Naive thymus-derived CD4-positive, alpha-beta T cell (primary cell): ENCODE results near the gene CCDC40. TPM values are rescaled to one million over a fixed set of nuclear protein-coding genes. Genes with fewer than 3 reads are reported as not detected.

Experiments used
- ATAC-seq: fragments of 150-1000 bp; cut with Tn5 transposase; 2 replicates; pipeline ENCODE4 v1.10.0; 2021; ENCODE audit warnings: mild to moderate bottlenecking, moderate library complexity
- CTCF ChIA-PET: fragments of 350-600 bp; sonication (Branson Sonifier 250); formaldehyde crosslinking; loops from one replicate; lab custom pipeline; 2021; ENCODE audit warnings: antibody characterized with exemption; lab: Charles Lee
- POLR2A ChIA-PET: fragments of 350-600 bp; sonication (Branson Sonifier 250); formaldehyde crosslinking; loops from one replicate; lab custom pipeline; 2021; ENCODE audit warnings: antibody characterized with exemption, inconsistent platforms; lab: Charles Lee
- DNase-seq, 9 donors: peaks; one replicate each; pipeline versions ENCODE4 v3.0.0 to v3.0.0-alpha.2; 2020 to 2022; ENCODE audit warnings: mixed read lengths in 1 of 9
- H3K27ac ChIP-seq: one replicate; pipeline ENCODE4 v1.7.0; 2013; ENCODE audit warnings: mild to moderate bottlenecking, low read depth, low read length, moderate library complexity
- H3K27me3 ChIP-seq, 2 donors: one replicate each; pipeline ENCODE4 v1.7.0; 2013; ENCODE audit warnings: low read length in 2 of 2, mild to moderate bottlenecking in 2 of 2, moderate library complexity in 2 of 2; ENCODE audit not compliant: control insufficient read depth in 2 of 2, insufficient read depth in 2 of 2
- H3K36me3 ChIP-seq, 3 experiments: 1 replicate in 2 of 3; 2 replicates in 1 of 3; pipeline ENCODE4 v1.7.0; 2013; ENCODE audit warnings: low read length in 3 of 3, mild to moderate bottlenecking in 3 of 3, moderate library complexity in 1 of 3; ENCODE audit not compliant: insufficient read depth in 3 of 3, control insufficient read depth in 2 of 3
- H3K4me1 ChIP-seq, 2 donors: one replicate each; pipeline ENCODE4 v1.7.0; 2013; ENCODE audit warnings: low read length in 2 of 2, mild to moderate bottlenecking in 2 of 2, moderate library complexity in 1 of 2; ENCODE audit not compliant: control insufficient read depth in 2 of 2, insufficient read depth in 2 of 2
- H3K4me3 ChIP-seq: 2 replicates; pipeline ENCODE4 v1.7.0; 2013; ENCODE audit warnings: mild to moderate bottlenecking, low read length
- H3K9me3 ChIP-seq, 3 experiments: 1 replicate in 2 of 3; 2 replicates in 1 of 3; pipeline ENCODE4 v1.7.0; 2013; ENCODE audit warnings: low read length in 3 of 3; ENCODE audit not compliant: control insufficient read depth in 2 of 3
- H3K27ac Mint-ChIP-seq, 9 donors: one replicate each; pipeline ENCODE4 v1.8.0; 2020 to 2022; ENCODE audit warnings: mixed read lengths in 9 of 9, mild to moderate bottlenecking in 8 of 9, moderate library complexity in 5 of 9, inconsistent platforms in 2 of 9
- H3K27me3 Mint-ChIP-seq, 5 donors: one replicate each; pipeline ENCODE4 v1.8.0; 2021 to 2022; ENCODE audit warnings: mixed read lengths in 5 of 5, mild to moderate bottlenecking in 1 of 5
- H3K36me3 Mint-ChIP-seq, 5 donors: one replicate each; pipeline ENCODE4 v1.8.0; 2020 to 2022; ENCODE audit warnings: mixed read lengths in 5 of 5, mild to moderate bottlenecking in 3 of 5, inconsistent platforms in 1 of 5
- H3K4me1 Mint-ChIP-seq, 7 donors: one replicate each; pipeline ENCODE4 v1.8.0; 2020 to 2022; ENCODE audit warnings: mixed read lengths in 7 of 7, mild to moderate bottlenecking in 3 of 7, inconsistent platforms in 1 of 7
- H3K4me3 Mint-ChIP-seq, 10 donors: one replicate each; pipeline ENCODE4 v1.8.0; 2020 to 2022; ENCODE audit warnings: mild to moderate bottlenecking in 10 of 10, mixed read lengths in 10 of 10, moderate library complexity in 6 of 10, inconsistent platforms in 2 of 10
- H3K9me3 Mint-ChIP-seq, 11 donors: one replicate each; pipeline ENCODE4 v1.8.0; 2020 to 2022; ENCODE audit warnings: mixed read lengths in 11 of 11, mild to moderate bottlenecking in 4 of 11, inconsistent platforms in 1 of 11, moderate library complexity in 1 of 11
- intact Hi-C, 2 donors: fragments of 100-400 bp; cut with micrococcal nuclease; formaldehyde crosslinking; loops; one replicate each; pipeline ENCODE4 v1.15.1; 2023
- polyA plus RNA-seq, 2 donors: library from polyadenylated mRNA; unstranded; fragments of 300-500 nt; fragmentation: Illumina TruSeq; gene quantifications; one replicate each; pipeline ENCODE4 v1.2.3, GENCODE V29; 2021
- total RNA-seq, 6 experiments: library from RNA in 5 of 6; stranded (reverse) in 5 of 6; gene quantifications; 1 replicate in 5 of 6; 2 replicates in 1 of 6; pipeline ENCODE4 v1.2.3 and lab custom pipeline; 2021 to 2026

Gene CCDC40
- total and polyA plus RNA-seq, 7 experiments from 2014 or later, result 0.43 to 3.0 (median 0.79) TPM; not detected in 2

- peak; percentile 71 for ATAC-seq
These were observed 46.1 kb downstream of the CCDC40 start for GRCh38 chr17:80082403-80083135.

GRCh38 chr17:80083136-80083661, 46.8 kb downstream of the CCDC40 start:
- CTCF ChIA-PET, result interaction anchor here (0.6 to 1.7 kb wide), 5 partner anchors 10 to 174 kb away, joined by 3 to 5 read pairs (median 4); partner anchors contain the start of gene GAA
- Mint-ChIP-seq H3K9me3 (no peaks in the 10 kb centered on the region), H3K27me3 (peaks cover 0 to 2% (median 0%) of the 10 kb centered on the region in 5 donors), H3K4me3 (no peak overlapping the region), H3K27ac (no peak overlapping the region), H3K4me1 (peaks cover 0 to 4% (median 2%) of the 10 kb centered on the region in 7 donors), H3K36me3 (no peaks in the 10 kb centered on the region)
- H3K36me3 ChIP-seq, result no peaks in the 10 kb centered on the region
- no peak overlapping the region for H3K27ac ChIP-seq
- H3K9me3 ChIP-seq, result no peaks in the 10 kb centered on the region
- POLR2A ChIA-PET, result no interaction called here
- H3K4me1 ChIP-seq, result peaks cover 0 to 5% of the 10 kb centered on the region in 2 donors
- ATAC-seq, result no peak
- intact Hi-C loops, result loop anchor here in 1 of 2 donors (2.0 kb wide), 1 partner anchor 74 kb away; no protein-coding TSS in a partner anchor
- DNase-seq, result no peak
- no peaks in the 10 kb centered on the region for H3K27me3 ChIP-seq
- no peak overlapping the region for H3K4me3 ChIP-seq

More at GRCh38 chr17:80082403-80083135, 46.1 kb downstream of the CCDC40 start:
- Mint-ChIP-seq H3K27me3 (peaks cover 0 to 4% (median 0%) of the 10 kb centered on the region in 5 donors), H3K27ac (no peak overlapping the region), H3K9me3 (no peaks in the 10 kb centered on the region), H3K36me3 (no peaks in the 10 kb centered on the region), H3K4me1 (peaks cover 0 to 4% (median 2%) of the 10 kb centered on the region in 7 donors), H3K4me3 (no peak overlapping the region)
- Histone ChIP-seq H3K4me1 (peaks cover 0 to 5% of the 10 kb centered on the region in 2 donors), H3K27me3 (no peaks in the 10 kb centered on the region), H3K9me3 (no peaks in the 10 kb centered on the region), H3K4me3 (no peak overlapping the region), H3K36me3 (no peaks in the 10 kb centered on the region), H3K27ac (no peak overlapping the region)
- CTCF ChIA-PET, result interaction anchor here (0.6 to 1.7 kb wide), 5 partner anchors 10 to 236 kb away, joined by 3 to 5 read pairs (median 4); partner anchors contain the start of gene GAA
- POLR2A ChIA-PET, result no interaction called here
- peak; percentile 30 to 69 (median 56) for DNase-seq
- intact Hi-C loops, result loop anchor here (1.0 to 2.0 kb wide), 2 partner anchors 74 to 171 kb away; no protein-coding TSS in a partner anchor

- intact Hi-C loops, result no loop called here
- H3K27me3 Mint-ChIP-seq, result no peaks in the 10 kb centered on the region
- no peaks in the 10 kb centered on the region for H3K36me3 Mint-ChIP-seq
- POLR2A ChIA-PET, result no interaction called here
- no peak overlapping the region for H3K27ac ChIP-seq
- H3K4me1 ChIP-seq, result peaks cover 0 to 5% of the 10 kb centered on the region in 2 donors
- no peak overlapping the region for H3K27ac Mint-ChIP-seq
- DNase-seq, result no peak
- H3K27me3 ChIP-seq, result no peaks in the 10 kb centered on the region
- ATAC-seq, result no peak
- no peaks in the 10 kb centered on the region for H3K36me3 ChIP-seq
- peaks cover 0 to 4% (median 2%) of the 10 kb centered on the region in 7 donors for H3K4me1 Mint-ChIP-seq
- no peak overlapping the region for H3K4me3 ChIP-seq
- CTCF ChIA-PET, result no interaction called here
- H3K9me3 Mint-ChIP-seq, result no peaks in the 10 kb centered on the region
- no peak overlapping the region for H3K4me3 Mint-ChIP-seq
- H3K9me3 ChIP-seq, result no peaks in the 10 kb centered on the region
These were observed 48.3 kb downstream of the CCDC40 start for GRCh38 chr17:80084773-80085172.

- H3K4me3 Mint-ChIP-seq, result no peak overlapping the region
- CTCF ChIA-PET, result interaction anchor here (0.7 kb wide), 1 partner anchor 162 kb away, joined by 4 read pairs; no protein-coding TSS in a partner anchor
These were observed 49.6 kb downstream of the CCDC40 start for GRCh38 chr17:80086081-80086480.

GRCh38 chr17:80086616-80087015, 50.2 kb downstream of the CCDC40 start:
- Histone ChIP-seq H3K27me3 (no peaks in the 10 kb centered on the region), H3K27ac (no peak overlapping the region), H3K9me3 (no peaks in the 10 kb centered on the region), H3K4me3 (no peak overlapping the region), H3K4me1 (peaks cover 0 to 5% of the 10 kb centered on the region in 2 donors), H3K36me3 (no peaks in the 10 kb centered on the region)
- Mint-ChIP-seq H3K9me3 (no peaks in the 10 kb centered on the region), H3K4me3 (no peak overlapping the region), H3K27me3 (peaks cover 0 to 6% (median 0%) of the 10 kb centered on the region in 5 donors), H3K4me1 (peaks cover 0 to 4% (median 2%) of the 10 kb centered on the region in 7 donors), H3K27ac (no peak overlapping the region), H3K36me3 (no peaks in the 10 kb centered on the region)
- no peak for DNase-seq
- no peak for ATAC-seq
- intact Hi-C loops, result no loop called here
- POLR2A ChIA-PET, result no interaction called here
- CTCF ChIA-PET, result interaction anchor here (0.9 kb wide), 1 partner anchor 15 kb away, joined by 3 read pairs; the partner anchor contains the start of gene GAA

More at GRCh38 chr17:80086081-80086480, 49.6 kb downstream of the CCDC40 start:
- no peaks in the 10 kb centered on the region for H3K27me3 ChIP-seq
- H3K9me3 Mint-ChIP-seq, result no peaks in the 10 kb centered on the region
- no peak for ATAC-seq
- DNase-seq, result no peak
- H3K9me3 ChIP-seq, result no peaks in the 10 kb centered on the region
- H3K27me3 Mint-ChIP-seq, result peaks cover 0 to under 1% (median 0%) of the 10 kb centered on the region in 5 donors
- peaks cover 0 to 4% (median 2%) of the 10 kb centered on the region in 7 donors for H3K4me1 Mint-ChIP-seq
- POLR2A ChIA-PET, result no interaction called here
- no peak overlapping the region for H3K27ac ChIP-seq
- peak overlapping the region in 1 of 9 donors; percentile 17 for H3K27ac Mint-ChIP-seq
- intact Hi-C loops, result no loop called here
- H3K4me1 ChIP-seq, result peaks cover 0 to 5% of the 10 kb centered on the region in 2 donors
- no peaks in the 10 kb centered on the region for H3K36me3 ChIP-seq
- no peaks in the 10 kb centered on the region for H3K36me3 Mint-ChIP-seq
- no peak overlapping the region for H3K4me3 ChIP-seq

- Histone ChIP-seq H3K27me3 (no peaks in the 10 kb centered on the region), H3K27ac (no peak overlapping the region), H3K36me3 (no peaks in the 10 kb centered on the region), H3K4me3 (no peak overlapping the region), H3K4me1 (peaks cover 0 to 2% of the 10 kb centered on the region in 2 donors), H3K9me3 (no peaks in the 10 kb centered on the region)
- peaks cover 0 to 3% (median 2%) of the 10 kb centered on the region in 7 donors for H3K4me1 Mint-ChIP-seq
- no peaks in the 10 kb centered on the region for H3K36me3 Mint-ChIP-seq
- H3K9me3 Mint-ChIP-seq, result no peaks in the 10 kb centered on the region
- POLR2A ChIA-PET, result no interaction called here
- no peak overlapping the region for H3K27ac Mint-ChIP-seq
- CTCF ChIA-PET, result interaction anchor here (0.9 kb wide), 1 partner anchor 14 kb away, joined by 3 read pairs; the partner anchor contains the start of gene GAA
- H3K27me3 Mint-ChIP-seq, result peaks cover 0 to 7% (median 0%) of the 10 kb centered on the region in 5 donors
- no peak overlapping the region for H3K4me3 Mint-ChIP-seq
- intact Hi-C loops, result no loop called here
- DNase-seq (no peak), ATAC-seq (no peak)
These were observed 51.2 kb downstream of the CCDC40 start for GRCh38 chr17:80087346-80088265.
